GM19193 (cell line): ENCODE data around the gene KNTC1.

Source experiments
- POLR2A ChIP-seq: IDR thresholded peaks from 4 replicates; pipeline ENCODE4 v1.6.1; 2011; ENCODE audit not compliant: insufficient read depth, insufficient read length; ENCODE audit errors: extremely low read depth

The KNTC1 gene

GRCh38 chr12:122609732-122610131, 82.7 kb downstream of the KNTC1 start:
- TF ChIP-seq POLR2A, result no peak

GRCh38 chr12:122610207-122610606, 83.2 kb downstream of the KNTC1 start:
- TF ChIP-seq POLR2A, result no peak

- no peak for TF ChIP-seq POLR2A
Observed at GRCh38 chr12:122610911-122611310, 83.9 kb downstream of the KNTC1 start.

- no peak for TF ChIP-seq POLR2A
Observed at GRCh38 chr12:122614839-122615238, 87.8 kb downstream of the KNTC1 start.

GRCh38 chr12:122615780-122616179, 88.7 kb downstream of the KNTC1 start:
- no peak for TF ChIP-seq POLR2A

- TF ChIP-seq POLR2A, result no peak
Observed at GRCh38 chr12:122635471-122635870, 108.4 kb downstream of the KNTC1 start.

GRCh38 chr12:122643207-122643805, 116.3 kb downstream of the KNTC1 start:
- no peak for TF ChIP-seq POLR2A

- no peak for TF ChIP-seq POLR2A
Observed at GRCh38 chr12:122646517-122647217, 119.6 kb downstream of the KNTC1 start.

GRCh38 chr12:122651520-122652224, 124.6 kb downstream of the KNTC1 start:
- no peak for TF ChIP-seq POLR2A

- TF ChIP-seq POLR2A, result no peak
Observed at GRCh38 chr12:122656298-122656697, 129.2 kb downstream of the KNTC1 start.

- no peak for TF ChIP-seq POLR2A
Observed at GRCh38 chr12:122659579-122659978, 132.5 kb downstream of the KNTC1 start.

- no peak for TF ChIP-seq POLR2A
Observed at GRCh38 chr12:122661246-122661645, 134.2 kb downstream of the KNTC1 start.

- TF ChIP-seq POLR2A, result no peak
Observed at GRCh38 chr12:122661938-122662337, 134.9 kb downstream of the KNTC1 start.

GRCh38 chr12:122665349-122665748, 138.3 kb downstream of the KNTC1 start:
- TF ChIP-seq POLR2A, result no peak

- TF ChIP-seq POLR2A, result no peak
Observed at GRCh38 chr12:122665759-122666158, 138.7 kb downstream of the KNTC1 start.

GRCh38 chr12:122668268-122668667, 141.2 kb downstream of the KNTC1 start:
- TF ChIP-seq POLR2A, result no peak
